PC-3 (cell line): ENCODE measurements around the gene OR1F1. TPM values are rescaled to one million over a fixed set of nuclear protein-coding genes. Genes with fewer than 3 reads are reported as not detected.

Experiments used
- ATAC-seq: fragments of 200-7000 bp; cut with Tn5 transposase; 2 replicates; pipeline ENCODE4 v1.9.1; 2020; ENCODE audit warnings: mild to moderate bottlenecking, moderate library complexity
- BruUV-seq: library from RNA; stranded (reverse); fragments of 400-500 nt; replicated peaks from 2 replicates; lab custom pipeline; 2021; lab: Mats Ljungman, UMichigan
- CTCF ChIA-PET: fragments of 300-600 bp; sonication (Branson Sonifier 250); formaldehyde crosslinking; loops from one replicate; lab custom pipeline; 2022; ENCODE audit warnings: antibody characterized with exemption; lab: Charles Lee
- POLR2A ChIA-PET: fragments of 300-600 bp; sonication (Branson Sonifier 250); formaldehyde crosslinking; loops from one replicate; lab custom pipeline; 2022; ENCODE audit warnings: antibody characterized with exemption; ENCODE audit not compliant: unreplicated experiment; lab: Charles Lee
- DNase-seq: peaks from one replicate; pipeline ENCODE4 v3.0.0-alpha.2; 2015
- H2AFZ ChIP-seq: fragments of 300-600 bp; sonication (generic); 2 replicates; pipeline ENCODE4 v1.6.0; 2016; ENCODE audit warnings: antibody characterized with exemption, low read length
- H3F3A ChIP-seq: fragments of 300-600 bp; sonication (generic); one replicate; pipeline ENCODE4 v1.6.0; 2017; ENCODE audit warnings: antibody characterized with exemption, low read length, control low read depth, mild to moderate bottlenecking; ENCODE audit not compliant: unreplicated experiment
- H3K27ac ChIP-seq: fragments of 300-600 bp; sonication (generic); 2 replicates; pipeline ENCODE4 v1.5.1; 2016; ENCODE audit warnings: mild to moderate bottlenecking, low read length
- H3K27me3 ChIP-seq: fragments of 300-600 bp; sonication (generic); 2 replicates; pipeline ENCODE4 v1.6.1; 2016; ENCODE audit warnings: low read length, mixed read lengths
- H3K36me3 ChIP-seq: fragments of 300-600 bp; sonication (generic); 2 replicates; pipeline ENCODE4 v1.6.1; 2016; ENCODE audit warnings: low read depth, mixed run types, low read length, mixed read lengths
- H3K4me1 ChIP-seq: fragments of 300-600 bp; sonication (generic); 2 replicates; pipeline ENCODE4 v1.5.1; 2016; ENCODE audit warnings: low read length; ENCODE audit not compliant: insufficient read depth
- H3K4me2 ChIP-seq: fragments of 300-600 bp; sonication (generic); 2 replicates; pipeline ENCODE4 v1.6.0; 2016; ENCODE audit warnings: low read length
- H3K4me3 ChIP-seq: fragments of 300-600 bp; sonication (generic); 2 replicates; pipeline ENCODE4 v1.5.1; 2016; ENCODE audit warnings: mild to moderate bottlenecking, low read length, mixed read lengths
- H3K79me2 ChIP-seq: fragments of 300-600 bp; sonication (generic); 2 replicates; pipeline ENCODE4 v1.6.1; 2017; ENCODE audit warnings: low read length, mixed read lengths
- H3K9ac ChIP-seq: fragments of 300-600 bp; sonication (generic); 2 replicates; pipeline ENCODE4 v1.6.0; 2016; ENCODE audit warnings: mild to moderate bottlenecking, low read length
- H3K9me2 ChIP-seq: fragments of 300-600 bp; sonication (generic); replicated peaks from 2 replicates; pipeline ENCODE4 v1.6.1; 2016; ENCODE audit warnings: mixed run types, low read length, mixed read lengths
- H3K9me3 ChIP-seq: fragments of 300-600 bp; sonication (generic); 2 replicates; pipeline ENCODE4 v1.6.1; 2016; ENCODE audit warnings: low read length, mixed read lengths
- H4K20me1 ChIP-seq: fragments of 300-600 bp; sonication (generic); 2 replicates; pipeline ENCODE4 v1.6.1; 2016; ENCODE audit warnings: low read length, mixed read lengths
- EZH2 ChIP-seq: fragments of 300-600 bp; sonication (generic); IDR thresholded peaks from one replicate; pipeline ENCODE4 v1.6.1; 2017; ENCODE audit warnings: antibody characterized with exemption, mild to moderate bottlenecking, low read length; ENCODE audit not compliant: unreplicated experiment
- EZH2phosphoT487 ChIP-seq: fragments of 300-600 bp; sonication (generic); IDR thresholded peaks from 2 replicates; pipeline ENCODE4 v1.6.1; 2018; ENCODE audit warnings: mild to moderate bottlenecking, antibody characterized with exemption, low read length, borderline replicate concordance
- intact Hi-C: fragments of 100-400 bp; cut with micrococcal nuclease; formaldehyde crosslinking; loops from 2 replicates; pipeline ENCODE4 v1.9.0; 2023
- total RNA-seq: library from RNA; depleted of rRNA; stranded (reverse); fragments of >200 nt; gene quantifications from 2 replicates; pipeline ENCODE4 v1.2.3, GENCODE V29; 2014
- TF ChIP-seq, protein P1 (sequence below): fragments of 300-600 bp; sonication (generic); conservative IDR thresholded peaks from 2 replicates; pipeline ENCODE4 v1.5.1; 2017; ENCODE audit warnings: antibody characterized with exemption, low read depth, mild to moderate bottlenecking, low read length

OR1F1 gene
- total RNA-seq, 1 experiment from 2014 or later = not detected

DNA sequence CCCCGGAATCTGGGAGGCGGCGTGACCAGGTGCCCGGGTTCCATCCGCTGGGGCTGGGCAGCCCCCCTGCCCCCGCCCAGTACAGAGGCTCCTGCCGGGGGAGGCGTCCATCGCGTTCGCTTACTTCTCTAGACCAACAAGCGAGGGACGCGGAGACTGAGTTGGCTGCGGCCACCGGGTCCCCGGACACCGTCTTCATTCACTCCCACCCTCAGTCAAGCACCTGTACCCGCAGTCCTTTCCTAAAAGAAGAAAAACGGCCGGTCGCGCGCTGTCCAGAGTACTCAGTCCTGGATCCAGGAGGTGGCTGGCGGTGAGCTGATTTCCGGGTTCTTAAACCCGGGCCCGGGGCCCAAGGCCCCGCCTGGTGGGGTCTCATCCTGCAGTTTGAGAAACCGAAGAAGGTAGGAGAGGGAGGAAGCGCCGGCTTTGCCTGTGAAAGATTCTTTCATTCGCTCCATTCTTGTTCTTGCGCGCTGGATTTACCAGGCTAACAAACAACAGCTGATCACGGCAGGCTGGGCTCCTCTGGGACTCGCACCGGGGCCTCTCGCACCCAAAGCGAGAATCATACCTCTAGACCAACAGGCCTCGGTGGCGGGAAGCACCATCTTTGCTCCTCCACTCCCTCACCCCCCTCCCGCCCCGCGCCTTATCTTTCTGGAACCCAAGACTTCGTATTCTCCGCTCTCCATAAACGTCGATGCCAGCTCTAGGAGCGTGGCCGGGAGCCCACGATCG lies 17.4 kb upstream of the OR1F1 start:
- 0 out of 2 replicates have a peak overlapping the region, but pooled peaks have one; percentile 35 for H3K4me3 ChIP-seq
- no peaks in the 10 kb centered on the region for H3K36me3 ChIP-seq
- H3K9me3 ChIP-seq = no peaks in the 10 kb centered on the region
- intact Hi-C loops = no loop called here
- no peak overlapping the region for H3K9ac ChIP-seq
- no peaks in the 10 kb centered on the region for H3F3A ChIP-seq
- H3K79me2 ChIP-seq = no peaks in the 10 kb centered on the region
- peak overlapping the region; percentile 34; the same call in 1 of the 2 replicates for H2AFZ ChIP-seq
- POLR2A ChIA-PET = no interaction called here
- peaks cover 4% of the 10 kb centered on the region; the same call in 1 of the 2 replicates for H3K4me1 ChIP-seq
- H4K20me1 ChIP-seq = no peaks in the 10 kb centered on the region
- peaks cover 20% of the 10 kb centered on the region for H3K27me3 ChIP-seq
- DNase-seq = no peak
- H3K9me2 ChIP-seq = no peaks in the 10 kb centered on the region
- no peak overlapping the region for H3K27ac ChIP-seq
- no TSS peak for BruUV-seq
- CTCF ChIA-PET = interaction anchor here (0.6 to 0.7 kb wide), 3 partner anchors 41 to 142 kb away, joined by 3 to 5 read pairs (median 4); no protein-coding TSS in a partner anchor
- peak; percentile 26 for ATAC-seq
- peak overlapping the region; percentile 68 for H3K4me2 ChIP-seq
- TF ChIP-seq EZH2phosphoT487 (no peak), EZH2 (no peak)
- TF ChIP-seq, protein P1, sequence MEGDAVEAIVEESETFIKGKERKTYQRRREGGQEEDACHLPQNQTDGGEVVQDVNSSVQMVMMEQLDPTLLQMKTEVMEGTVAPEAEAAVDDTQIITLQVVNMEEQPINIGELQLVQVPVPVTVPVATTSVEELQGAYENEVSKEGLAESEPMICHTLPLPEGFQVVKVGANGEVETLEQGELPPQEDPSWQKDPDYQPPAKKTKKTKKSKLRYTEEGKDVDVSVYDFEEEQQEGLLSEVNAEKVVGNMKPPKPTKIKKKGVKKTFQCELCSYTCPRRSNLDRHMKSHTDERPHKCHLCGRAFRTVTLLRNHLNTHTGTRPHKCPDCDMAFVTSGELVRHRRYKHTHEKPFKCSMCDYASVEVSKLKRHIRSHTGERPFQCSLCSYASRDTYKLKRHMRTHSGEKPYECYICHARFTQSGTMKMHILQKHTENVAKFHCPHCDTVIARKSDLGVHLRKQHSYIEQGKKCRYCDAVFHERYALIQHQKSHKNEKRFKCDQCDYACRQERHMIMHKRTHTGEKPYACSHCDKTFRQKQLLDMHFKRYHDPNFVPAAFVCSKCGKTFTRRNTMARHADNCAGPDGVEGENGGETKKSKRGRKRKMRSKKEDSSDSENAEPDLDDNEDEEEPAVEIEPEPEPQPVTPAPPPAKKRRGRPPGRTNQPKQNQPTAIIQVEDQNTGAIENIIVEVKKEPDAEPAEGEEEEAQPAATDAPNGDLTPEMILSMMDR = no peak

DNA sequence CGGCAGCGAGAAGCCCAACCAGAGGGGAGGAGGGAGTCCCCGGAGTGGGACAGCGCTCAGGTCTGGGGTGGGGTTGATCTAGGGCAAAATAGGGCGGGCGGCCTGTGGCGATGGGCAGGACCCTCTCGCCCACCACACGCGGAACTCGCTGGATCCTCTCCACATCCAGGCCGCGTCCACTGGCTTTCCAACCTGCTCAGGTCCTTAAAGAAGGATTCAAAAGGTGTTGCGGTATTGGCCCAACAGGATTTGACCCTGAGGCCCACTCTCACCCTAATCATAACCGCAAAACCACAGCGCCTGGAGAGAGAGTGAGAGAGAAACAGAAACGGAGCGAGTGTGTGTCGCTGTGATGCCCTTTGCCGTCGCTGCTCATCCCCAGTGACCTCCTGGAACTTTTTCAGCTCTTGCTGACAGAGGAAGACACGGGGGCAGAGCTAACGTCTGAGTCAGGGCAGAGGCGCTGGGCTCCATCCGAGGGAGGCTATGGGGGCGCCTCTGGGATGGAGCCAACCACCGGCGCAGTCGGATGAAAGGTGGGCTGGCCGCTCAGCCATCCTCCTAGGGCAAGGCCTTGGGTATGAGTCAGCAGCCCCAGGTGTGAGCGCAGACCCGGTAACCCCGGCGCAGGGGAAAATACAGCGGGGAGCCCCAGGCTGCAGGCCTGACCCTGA lies 16.7 kb upstream of the OR1F1 start:
- BruUV-seq = no TSS peak
- H3K9ac ChIP-seq = no peak overlapping the region
- no peak overlapping the region for H3K4me3 ChIP-seq
- no peak for ATAC-seq
- DNase-seq = no peak
- CTCF ChIA-PET = interaction anchor here (0.6 to 0.7 kb wide), 3 partner anchors 42 to 143 kb away, joined by 3 to 5 read pairs (median 4); no protein-coding TSS in a partner anchor
- no peaks in the 10 kb centered on the region for H3K79me2 ChIP-seq
- no peak overlapping the region for H3K27ac ChIP-seq
- no peaks in the 10 kb centered on the region for H3K9me2 ChIP-seq
- H3K9me3 ChIP-seq = no peaks in the 10 kb centered on the region
- H3K4me2 ChIP-seq = peak overlapping the region; percentile 68; the same call in 1 of the 2 replicates
- intact Hi-C loops = no loop called here
- POLR2A ChIA-PET = no interaction called here
- H2AFZ ChIP-seq = no peak overlapping the region
- H4K20me1 ChIP-seq = no peaks in the 10 kb centered on the region
- H3K36me3 ChIP-seq = no peaks in the 10 kb centered on the region
- H3K4me1 ChIP-seq = peaks cover 4% of the 10 kb centered on the region; the same call in 1 of the 2 replicates
- H3K27me3 ChIP-seq = peaks cover 20% of the 10 kb centered on the region
- H3F3A ChIP-seq = no peaks in the 10 kb centered on the region
- TF ChIP-seq EZH2 (no peak), EZH2phosphoT487 (no peak)
- TF ChIP-seq, protein P1 = no peak
